Testis (tissue), 2 donors: ENCODE results near the gene TINAG.

ENCODE experiments used
- POLR2A ChIP-seq: fragments of 450-650 bp; IDR thresholded peaks from one replicate; pipeline ENCODE4 v1.6.1; 2017; ENCODE audit warnings: antibody characterized with exemption, mild to moderate bottlenecking, moderate library complexity
- TF ChIP-seq, protein P1 (sequence below), 3 experiments: fragments of 450-650 bp in 2 of 3; fragments of 200-600 bp in 1 of 3; sonication (generic) in 1 of 3; IDR thresholded peaks; one replicate each; pipeline ENCODE4 v1.5.1; 2016 to 2019; ENCODE audit warnings: antibody characterized with exemption in 3 of 3, mild to moderate bottlenecking in 2 of 3, moderate library complexity in 1 of 3

DNA sequence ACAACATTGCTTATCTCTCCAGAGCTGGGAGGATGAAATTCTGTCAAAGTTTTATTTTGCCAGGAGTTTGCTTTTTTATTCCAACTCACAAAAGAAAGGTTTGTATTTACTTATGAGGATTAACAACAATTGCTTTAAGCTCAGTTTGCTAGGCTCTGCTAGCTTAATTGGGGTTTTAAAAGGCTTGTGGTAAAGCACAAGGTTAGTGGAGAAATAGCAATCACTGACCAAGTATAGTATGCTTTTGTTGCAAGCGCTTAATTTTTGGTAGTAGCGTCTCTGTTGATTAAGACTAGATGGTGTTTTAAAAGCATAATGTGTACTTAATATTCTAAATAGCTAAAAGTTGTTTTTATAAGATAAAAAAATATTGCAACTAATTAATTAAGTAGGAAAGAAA, 45.7 kb downstream of the TINAG start:
- TF ChIP-seq, protein P1, sequence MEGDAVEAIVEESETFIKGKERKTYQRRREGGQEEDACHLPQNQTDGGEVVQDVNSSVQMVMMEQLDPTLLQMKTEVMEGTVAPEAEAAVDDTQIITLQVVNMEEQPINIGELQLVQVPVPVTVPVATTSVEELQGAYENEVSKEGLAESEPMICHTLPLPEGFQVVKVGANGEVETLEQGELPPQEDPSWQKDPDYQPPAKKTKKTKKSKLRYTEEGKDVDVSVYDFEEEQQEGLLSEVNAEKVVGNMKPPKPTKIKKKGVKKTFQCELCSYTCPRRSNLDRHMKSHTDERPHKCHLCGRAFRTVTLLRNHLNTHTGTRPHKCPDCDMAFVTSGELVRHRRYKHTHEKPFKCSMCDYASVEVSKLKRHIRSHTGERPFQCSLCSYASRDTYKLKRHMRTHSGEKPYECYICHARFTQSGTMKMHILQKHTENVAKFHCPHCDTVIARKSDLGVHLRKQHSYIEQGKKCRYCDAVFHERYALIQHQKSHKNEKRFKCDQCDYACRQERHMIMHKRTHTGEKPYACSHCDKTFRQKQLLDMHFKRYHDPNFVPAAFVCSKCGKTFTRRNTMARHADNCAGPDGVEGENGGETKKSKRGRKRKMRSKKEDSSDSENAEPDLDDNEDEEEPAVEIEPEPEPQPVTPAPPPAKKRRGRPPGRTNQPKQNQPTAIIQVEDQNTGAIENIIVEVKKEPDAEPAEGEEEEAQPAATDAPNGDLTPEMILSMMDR (IDR thresholded peaks at IDR 0.05): no peak
- no peak for TF ChIP-seq POLR2A
